Adrenal gland (tissue), 5 donors: ENCODE results near the gene YIF1B.

ENCODE experiments used
- CTCF ChIP-seq, 6 experiments: fragments of 450-650 bp in 4 of 6; fragments of 200-600 bp in 2 of 6; sonication (generic) in 1 of 6; IDR thresholded peaks; 1 replicate in 5 of 6; 2 replicates in 1 of 6; pipeline versions ENCODE4 v1.5.1 to v1.8.0; 2016 to 2021; ENCODE audit warnings: antibody characterized with exemption in 6 of 6, mild to moderate bottlenecking in 2 of 6, moderate library complexity in 1 of 6
- POLR2A ChIP-seq, 2 donors: fragments of 450-650 bp; IDR thresholded peaks; one replicate each; pipeline ENCODE4 v1.6.1; 2017; ENCODE audit warnings: antibody characterized with exemption in 2 of 2, mild to moderate bottlenecking in 2 of 2, moderate library complexity in 1 of 2
- donor health status: DM: no; HTN: no; CAD: no.

- TF ChIP-seq CTCF (IDR thresholded peaks at IDR 0.05), result no peak
- no peak for TF ChIP-seq POLR2A (IDR thresholded peaks at IDR 0.05)
Observed at GRCh38 chr19:38281811-38282566, 33.8 kb downstream of the YIF1B start.
